Neural progenitor cell (in vitro differentiated cells): ENCODE data around the gene GBF1.

Experiments used
- EZH2 ChIP-seq: fragments of 200-600 bp; sonication (generic); IDR thresholded peaks from 2 replicates; pipeline ENCODE4 v1.6.1; 2017; ENCODE audit warnings: antibody characterized with exemption, mild to moderate bottlenecking, moderate library complexity
- EZH2phosphoT487 ChIP-seq: fragments of 200-600 bp; sonication (generic); IDR thresholded peaks from 2 replicates; pipeline ENCODE4 v1.6.1; 2017; ENCODE audit warnings: antibody characterized with exemption
- TF ChIP-seq, protein P1 (sequence below): fragments of 200-600 bp; sonication (generic); IDR thresholded peaks from 2 replicates; pipeline ENCODE4 v1.5.1; 2017; ENCODE audit warnings: antibody characterized with exemption, mild to moderate bottlenecking

DNA sequence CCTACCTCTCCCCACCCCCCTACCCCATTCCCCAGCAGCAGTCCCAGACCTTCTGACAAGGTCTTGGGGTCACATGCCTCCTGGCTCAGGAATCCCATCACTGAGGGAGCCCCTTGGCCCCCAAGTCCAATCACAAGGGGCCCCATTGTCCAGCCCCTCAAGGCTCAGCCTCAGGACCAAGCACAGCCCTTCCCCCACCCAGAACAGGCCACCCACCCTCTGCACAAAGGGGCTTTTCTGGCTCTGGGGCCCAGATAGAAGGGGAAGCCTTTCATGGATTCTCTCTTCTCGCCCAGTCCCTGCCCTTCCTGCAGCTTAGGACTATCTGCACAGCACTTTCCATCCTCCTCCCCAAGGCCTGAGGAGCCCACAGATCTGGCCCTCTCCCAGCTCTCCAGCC is 180.1 kb downstream of the GBF1 start:
- TF ChIP-seq EZH2 (no peak), EZH2phosphoT487 (no peak)
- TF ChIP-seq, protein P1, sequence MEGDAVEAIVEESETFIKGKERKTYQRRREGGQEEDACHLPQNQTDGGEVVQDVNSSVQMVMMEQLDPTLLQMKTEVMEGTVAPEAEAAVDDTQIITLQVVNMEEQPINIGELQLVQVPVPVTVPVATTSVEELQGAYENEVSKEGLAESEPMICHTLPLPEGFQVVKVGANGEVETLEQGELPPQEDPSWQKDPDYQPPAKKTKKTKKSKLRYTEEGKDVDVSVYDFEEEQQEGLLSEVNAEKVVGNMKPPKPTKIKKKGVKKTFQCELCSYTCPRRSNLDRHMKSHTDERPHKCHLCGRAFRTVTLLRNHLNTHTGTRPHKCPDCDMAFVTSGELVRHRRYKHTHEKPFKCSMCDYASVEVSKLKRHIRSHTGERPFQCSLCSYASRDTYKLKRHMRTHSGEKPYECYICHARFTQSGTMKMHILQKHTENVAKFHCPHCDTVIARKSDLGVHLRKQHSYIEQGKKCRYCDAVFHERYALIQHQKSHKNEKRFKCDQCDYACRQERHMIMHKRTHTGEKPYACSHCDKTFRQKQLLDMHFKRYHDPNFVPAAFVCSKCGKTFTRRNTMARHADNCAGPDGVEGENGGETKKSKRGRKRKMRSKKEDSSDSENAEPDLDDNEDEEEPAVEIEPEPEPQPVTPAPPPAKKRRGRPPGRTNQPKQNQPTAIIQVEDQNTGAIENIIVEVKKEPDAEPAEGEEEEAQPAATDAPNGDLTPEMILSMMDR, result no peak
